NT2/D1 (cell line): ENCODE data around the gene PRM3.

ENCODE experiments used
- YY1 ChIP-seq: IDR thresholded peaks from 2 replicates; pipeline ENCODE4 v1.6.1; 2011; ENCODE audit not compliant: insufficient read length, insufficient read depth
- ZNF274 ChIP-seq: IDR thresholded peaks from 2 replicates; pipeline ENCODE4 v1.6.1; 2011; ENCODE audit warnings: mild to moderate bottlenecking, low read depth, low read length

GRCh38 chr16:11272484-11272883 is 945 bp downstream of the PRM3 start:
- TF ChIP-seq YY1, result no peak
- TF ChIP-seq ZNF274, result no peak
